GM18502 (cell line): Measurements from ENCODE around the gene DCTPP1.

Experiments
- ATAC-seq: cut with Tn5 transposase; IDR thresholded peaks from one replicate; pipeline ENCODE4 v1.9.1; 2021; ENCODE audit warnings: mild to moderate bottlenecking; ENCODE audit not compliant: unreplicated experiment, poor library complexity

Gene DCTPP1

DNA sequence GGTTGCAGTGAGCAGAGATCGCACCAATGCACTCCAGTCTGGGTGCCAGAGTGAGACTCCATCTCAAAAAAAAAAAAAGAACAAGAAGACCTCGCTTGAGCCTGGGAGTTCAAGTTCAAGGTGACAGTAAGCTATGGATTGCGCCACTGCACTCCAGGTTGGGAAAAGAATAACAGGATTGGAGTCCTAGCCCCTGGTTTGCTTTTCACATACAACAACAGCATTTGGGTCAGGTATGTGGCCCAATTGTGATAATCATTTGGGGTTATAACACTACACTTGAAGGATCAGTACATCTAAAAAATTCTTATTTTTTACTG lies 19.2 kb upstream of the DCTPP1 start:
- ATAC-seq, result no peak

- ATAC-seq, result no peak
Measured at GRCh38 chr16:30447512-30448226, 17.8 kb upstream of the DCTPP1 start.

GRCh38 chr16:30446203-30446595 lies 16.4 kb upstream of the DCTPP1 start:
- no peak for ATAC-seq

GRCh38 chr16:30445408-30446202 lies 15.8 kb upstream of the DCTPP1 start, which contains the start of gene SEPHS2:
SEPHS2 (minus strand) TSS chr16:30445874; CDS start chr16:30445727, 147 bp downstream.
- ATAC-seq, result peak; percentile 83

DNA sequence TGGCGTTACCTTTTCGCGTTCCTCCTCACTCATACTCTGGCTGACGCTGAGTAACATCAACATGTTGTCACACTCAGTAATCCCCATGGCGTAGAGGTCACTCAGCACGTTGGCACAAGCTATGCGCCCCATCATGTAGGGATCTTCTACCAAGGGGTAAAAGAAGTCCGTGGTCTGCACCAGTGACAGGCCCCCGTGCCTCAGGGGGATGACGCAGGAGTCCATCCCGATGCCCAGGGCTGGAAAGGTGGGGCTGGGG lies 15.2 kb upstream of the DCTPP1 start:
- no peak for ATAC-seq

GRCh38 chr16:30444231-30445148 lies 14.7 kb upstream of the DCTPP1 start:
- no peak for ATAC-seq

GRCh38 chr16:30443631-30444030 lies 13.8 kb upstream of the DCTPP1 start:
- ATAC-seq, result no peak

DNA sequence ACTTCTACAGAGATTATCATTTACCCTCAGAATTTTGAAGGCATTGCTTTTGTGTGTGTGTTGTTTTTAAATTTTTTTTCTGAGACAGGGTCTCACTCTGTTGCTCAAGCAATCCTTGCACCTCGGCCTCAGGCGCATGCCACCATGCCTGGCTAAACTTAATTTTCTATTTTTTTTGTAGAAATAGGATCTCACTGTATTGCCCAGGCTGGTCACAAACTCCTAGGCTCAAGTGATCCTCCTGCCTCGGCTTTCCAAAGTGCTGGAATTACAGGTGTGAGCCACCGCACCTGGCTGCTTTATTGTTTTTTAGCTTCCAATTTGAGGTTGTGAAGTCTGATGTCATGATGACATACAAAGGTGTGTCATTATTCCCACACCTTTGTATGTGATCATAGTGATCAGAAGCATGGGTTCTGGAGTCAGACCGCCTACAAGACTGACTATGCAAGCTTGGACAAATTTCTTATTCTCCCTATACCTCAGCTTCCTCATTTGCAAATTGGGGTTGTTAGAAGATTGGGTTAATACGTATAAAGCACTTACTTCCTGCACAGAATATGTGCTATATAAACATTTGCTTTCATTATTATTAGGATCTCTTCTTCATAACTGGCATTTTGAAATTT lies 10.0 kb upstream of the DCTPP1 start:
- ATAC-seq, result no peak

DNA sequence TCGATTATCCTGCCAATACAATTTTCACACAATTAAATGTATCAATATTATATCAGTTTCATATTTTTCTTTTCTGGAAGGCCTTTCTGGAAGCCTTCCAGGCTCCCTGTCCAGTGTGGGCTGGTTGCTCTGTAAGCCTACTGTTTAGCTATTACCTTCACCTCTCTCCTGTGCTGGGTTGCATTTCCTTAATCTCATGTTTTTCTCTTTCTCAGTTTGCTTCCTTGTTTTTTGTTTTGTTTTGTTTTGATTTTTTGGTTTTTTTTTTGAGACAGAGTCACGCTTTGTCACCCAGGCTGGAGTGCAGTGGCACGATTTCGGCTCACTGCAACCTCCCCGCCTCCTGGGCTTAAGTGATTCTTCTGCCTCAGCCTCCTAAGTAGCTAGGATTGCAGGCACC lies 9.0 kb upstream of the DCTPP1 start:
- no peak for ATAC-seq

DNA sequence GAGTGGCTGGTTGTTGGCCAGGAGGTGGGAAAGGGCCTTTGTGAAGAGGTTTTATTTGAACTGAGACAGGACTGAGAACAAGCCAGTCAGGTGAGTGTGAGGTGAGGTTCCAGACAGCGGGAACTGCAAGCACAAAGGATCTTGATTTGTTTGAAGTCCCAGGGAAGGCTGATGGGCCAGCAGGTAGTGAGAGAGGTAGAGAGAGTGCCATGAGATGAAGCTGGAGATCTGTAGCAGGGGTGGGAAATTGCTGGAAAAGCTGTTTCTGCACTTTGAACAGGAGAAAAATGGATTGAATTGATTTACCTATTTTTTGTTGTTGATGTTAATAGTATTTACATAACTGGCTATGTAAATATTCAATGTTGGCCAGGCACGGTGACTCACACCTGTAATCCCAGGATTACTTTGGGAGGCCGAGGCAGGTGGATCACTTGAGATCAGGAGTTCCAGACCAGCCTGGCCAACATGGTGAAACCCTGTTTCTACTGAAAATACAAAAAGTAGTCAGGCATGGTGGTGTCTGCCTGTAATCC lies 7.7 kb upstream of the DCTPP1 start:
- no peak for ATAC-seq

GRCh38 chr16:30434852-30435251 lies 5.0 kb upstream of the DCTPP1 start:
- ATAC-seq, result no peak

- ATAC-seq, result peak; percentile 1
Measured at GRCh38 chr16:30430428-30430970, 669 bp upstream of the DCTPP1 start.

GRCh38 chr16:30429418-30429677 lies 482 bp downstream of the DCTPP1 start:
- no peak for ATAC-seq

DNA sequence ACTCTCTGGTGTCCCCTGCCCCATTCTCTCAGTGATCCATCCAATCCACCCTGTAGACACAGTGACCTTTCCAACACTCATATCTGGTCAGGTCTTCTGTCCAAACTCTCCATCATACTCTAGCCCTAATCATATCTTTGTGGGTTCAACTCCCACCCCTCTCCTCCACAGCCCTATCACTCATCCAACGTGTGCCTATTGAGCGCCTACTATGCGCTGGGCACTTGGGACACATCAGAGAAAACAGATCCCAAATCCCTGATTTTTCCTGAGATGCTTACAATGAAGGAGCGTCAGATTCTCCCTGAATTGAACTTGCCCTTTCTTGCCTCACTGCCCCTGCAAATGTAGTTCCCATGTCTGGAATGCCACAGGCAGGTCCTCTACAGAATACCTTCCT lies 1.8 kb downstream of the DCTPP1 start:
- no peak for ATAC-seq

DNA sequence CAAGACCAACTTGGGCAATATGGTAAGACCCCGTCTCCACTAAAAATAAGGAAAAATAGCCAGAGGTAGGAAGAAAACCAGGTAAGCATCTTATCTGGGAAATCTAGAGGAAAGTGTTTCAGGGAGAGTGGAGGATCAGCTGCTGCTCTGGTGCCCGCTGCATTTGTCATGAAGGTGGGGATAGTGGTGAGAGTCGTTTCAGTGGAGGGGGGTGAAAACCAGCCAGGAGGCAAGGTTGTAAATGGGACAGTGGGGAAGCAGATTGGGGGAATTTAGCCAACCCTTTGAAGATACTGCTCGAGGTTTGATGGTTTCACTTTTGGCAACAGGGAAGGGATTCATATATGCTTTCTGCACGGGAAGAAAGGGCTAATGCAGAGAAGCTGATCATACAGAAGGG lies 8.8 kb downstream of the DCTPP1 start:
- ATAC-seq, result no peak

DNA sequence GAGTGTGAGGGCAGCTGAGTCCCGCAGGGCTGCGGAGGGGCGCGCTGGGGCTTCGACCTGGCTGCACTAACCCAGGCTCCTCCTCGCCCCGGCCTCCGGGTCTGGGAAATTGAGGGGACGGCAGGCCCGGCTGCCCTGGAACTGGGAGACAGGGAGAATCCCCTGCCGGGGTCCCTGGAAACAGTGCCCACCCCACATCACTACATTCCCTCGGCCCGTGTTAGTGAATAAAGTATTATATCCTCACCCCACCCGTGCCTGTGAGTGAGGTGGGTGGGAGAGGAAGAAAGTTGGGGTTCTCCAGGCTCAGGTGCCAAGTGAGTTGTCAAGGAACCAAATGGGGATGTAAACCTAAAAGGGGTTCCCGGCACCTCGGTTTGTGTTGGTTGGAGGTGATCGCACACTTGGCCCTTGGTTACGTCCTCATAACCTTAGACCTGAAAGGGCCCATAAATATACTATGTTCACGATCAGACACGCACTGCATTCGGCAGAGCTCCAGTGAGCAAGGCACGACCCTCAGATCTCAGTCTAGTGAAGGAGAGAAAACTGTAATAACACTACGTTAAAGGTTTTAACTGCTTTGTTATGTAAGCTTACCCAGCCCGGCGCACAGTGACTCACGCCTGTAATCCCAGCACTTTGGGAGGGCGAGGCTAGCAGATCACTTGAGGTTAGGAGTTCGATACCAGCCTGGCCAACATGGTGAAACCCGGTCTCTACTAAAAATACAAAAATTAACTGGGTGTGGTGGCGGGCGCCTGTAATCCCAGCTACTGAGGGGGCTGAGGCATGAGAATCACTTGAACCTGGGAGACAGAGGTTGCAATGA lies 11.3 kb downstream of the DCTPP1 start:
- no peak for ATAC-seq

DNA sequence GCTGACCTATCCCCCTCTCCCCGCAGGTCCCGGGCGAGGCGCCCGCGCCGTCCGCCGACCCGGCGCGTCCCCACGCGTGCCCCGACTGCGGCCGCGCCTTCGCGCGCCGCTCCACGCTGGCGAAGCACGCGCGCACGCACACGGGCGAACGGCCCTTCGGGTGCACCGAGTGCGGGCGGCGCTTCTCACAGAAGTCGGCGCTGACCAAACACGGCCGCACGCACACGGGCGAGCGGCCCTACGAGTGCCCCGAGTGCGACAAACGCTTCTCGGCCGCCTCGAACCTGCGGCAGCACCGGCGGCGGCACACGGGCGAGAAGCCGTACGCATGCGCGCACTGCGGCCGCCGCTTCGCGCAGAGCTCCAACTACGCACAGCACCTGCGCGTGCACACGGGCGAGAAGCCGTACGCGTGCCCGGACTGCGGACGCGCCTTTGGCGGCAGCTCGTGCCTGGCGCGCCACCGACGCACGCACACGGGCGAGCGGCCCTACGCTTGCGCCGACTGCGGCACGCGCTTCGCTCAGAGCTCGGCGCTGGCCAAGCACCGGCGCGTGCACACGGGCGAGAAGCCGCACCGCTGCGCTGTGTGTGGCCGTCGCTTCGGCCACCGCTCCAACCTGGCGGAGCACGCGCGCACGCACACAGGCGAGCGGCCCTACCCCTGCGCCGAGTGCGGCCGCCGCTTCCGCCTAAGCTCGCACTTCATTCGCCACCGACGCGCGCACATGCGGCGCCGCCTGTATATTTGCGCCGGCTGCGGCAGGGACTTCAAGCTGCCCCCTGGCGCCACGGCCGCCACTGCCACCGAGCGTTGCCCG lies 12.1 kb downstream of the DCTPP1 start:
- peak; percentile 86 for ATAC-seq

GRCh38 chr16:30416624-30417528 lies 13.0 kb downstream of the DCTPP1 start:
- ATAC-seq, result no peak
